ENCODE data around the gene TENT4A. TPM values are rescaled to one million over a fixed set of nuclear protein-coding genes. Genes with fewer than 3 reads are reported as not detected.

TENT4A gene
- total RNA-seq, 1 experiment from 2014 or later = 51.7 TPM

DNA sequence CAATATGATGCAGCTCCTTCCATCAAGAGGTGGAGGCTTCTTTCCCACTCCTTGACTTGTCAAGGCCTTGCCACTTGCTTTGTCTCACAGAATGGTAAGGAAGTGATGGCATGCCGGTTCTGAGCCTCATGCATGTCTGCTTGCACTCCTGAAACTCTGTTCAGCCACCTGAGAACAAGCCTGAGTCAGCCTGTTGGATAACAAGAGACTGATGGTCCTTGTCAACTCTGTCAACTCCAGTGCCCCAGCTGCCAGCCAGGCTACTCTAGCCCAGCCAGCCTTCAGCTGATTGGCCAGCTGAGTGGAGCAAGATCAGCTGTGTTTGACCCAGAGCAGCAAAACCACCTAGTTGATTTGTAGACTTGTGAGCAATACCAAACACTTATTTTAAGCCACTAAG lies 4.4 kb upstream of the TENT4A start:
- BruUV-seq (replicated peaks) = no TSS peak
- no peaks in the 10 kb centered on the region for H3K36me3 ChIP-seq (ENCODE audit: insufficient read depth, low read length, poor library complexity, severe bottlenecking)
- no peak overlapping the region for H3K27ac ChIP-seq (ENCODE audit: low read depth, low read length, poor library complexity, severe bottlenecking)
- TF ChIP-seq, protein P1, sequence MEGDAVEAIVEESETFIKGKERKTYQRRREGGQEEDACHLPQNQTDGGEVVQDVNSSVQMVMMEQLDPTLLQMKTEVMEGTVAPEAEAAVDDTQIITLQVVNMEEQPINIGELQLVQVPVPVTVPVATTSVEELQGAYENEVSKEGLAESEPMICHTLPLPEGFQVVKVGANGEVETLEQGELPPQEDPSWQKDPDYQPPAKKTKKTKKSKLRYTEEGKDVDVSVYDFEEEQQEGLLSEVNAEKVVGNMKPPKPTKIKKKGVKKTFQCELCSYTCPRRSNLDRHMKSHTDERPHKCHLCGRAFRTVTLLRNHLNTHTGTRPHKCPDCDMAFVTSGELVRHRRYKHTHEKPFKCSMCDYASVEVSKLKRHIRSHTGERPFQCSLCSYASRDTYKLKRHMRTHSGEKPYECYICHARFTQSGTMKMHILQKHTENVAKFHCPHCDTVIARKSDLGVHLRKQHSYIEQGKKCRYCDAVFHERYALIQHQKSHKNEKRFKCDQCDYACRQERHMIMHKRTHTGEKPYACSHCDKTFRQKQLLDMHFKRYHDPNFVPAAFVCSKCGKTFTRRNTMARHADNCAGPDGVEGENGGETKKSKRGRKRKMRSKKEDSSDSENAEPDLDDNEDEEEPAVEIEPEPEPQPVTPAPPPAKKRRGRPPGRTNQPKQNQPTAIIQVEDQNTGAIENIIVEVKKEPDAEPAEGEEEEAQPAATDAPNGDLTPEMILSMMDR (conservative IDR thresholded peaks at IDR 0.05; ENCODE audit: low read depth, low read length) = no peak
- no peaks in the 10 kb centered on the region for H3K9me3 ChIP-seq (ENCODE audit: low read depth, low read length, poor library complexity, severe bottlenecking)
- CTCF ChIA-PET = no interaction called here
- intact Hi-C loops (cut with micrococcal nuclease; ENCODE audit: unreplicated experiment) = no loop called here
- no peaks in the 10 kb centered on the region for H3K4me1 ChIP-seq (ENCODE audit: insufficient read depth, low read length, poor library complexity, severe bottlenecking)
- POLR2A ChIA-PET (ENCODE audit: low non-redundant PET) = no interaction called here
- no peak for DNase-seq (ENCODE audit: low spot score)
- no peaks in the 10 kb centered on the region for H3K27me3 ChIP-seq (replicated peaks; ENCODE audit: insufficient read depth, low read depth, low read length, poor library complexity)
- H3K4me3 ChIP-seq (ENCODE audit: low read depth, low read length, poor library complexity, severe bottlenecking) = no peak overlapping the region

DNA sequence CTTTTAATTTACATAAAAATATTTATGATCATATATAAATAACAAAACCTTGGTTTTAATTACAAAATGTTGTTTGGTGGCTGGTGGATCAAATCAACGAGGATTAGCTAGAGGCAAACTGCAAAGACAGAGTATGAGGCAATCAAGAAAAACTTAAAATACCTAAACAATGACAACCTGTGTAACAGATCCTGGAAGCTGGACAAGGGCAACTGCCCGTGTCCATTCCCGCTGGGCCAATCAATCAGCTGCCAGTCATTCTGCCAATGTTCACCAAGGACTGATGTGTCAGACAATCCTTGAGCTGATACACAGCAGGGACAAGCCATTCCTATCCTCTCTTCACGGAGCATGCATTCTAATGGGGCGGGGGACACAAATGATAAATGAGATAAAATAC lies 3.2 kb upstream of the TENT4A start:
- intact Hi-C loops (cut with micrococcal nuclease; ENCODE audit: unreplicated experiment) = no loop called here
- BruUV-seq (replicated peaks) = no TSS peak
- H3K4me3 ChIP-seq (ENCODE audit: low read depth, low read length, poor library complexity, severe bottlenecking) = no peak overlapping the region
- CTCF ChIA-PET = no interaction called here
- H3K36me3 ChIP-seq (ENCODE audit: insufficient read depth, low read length, poor library complexity, severe bottlenecking) = no peaks in the 10 kb centered on the region
- no peaks in the 10 kb centered on the region for H3K9me3 ChIP-seq (ENCODE audit: low read depth, low read length, poor library complexity, severe bottlenecking)
- POLR2A ChIA-PET (ENCODE audit: low non-redundant PET) = no interaction called here
- H3K4me1 ChIP-seq (ENCODE audit: insufficient read depth, low read length, poor library complexity, severe bottlenecking) = peaks cover under 1% of the 10 kb centered on the region
- TF ChIP-seq, protein P1 (conservative IDR thresholded peaks at IDR 0.05; ENCODE audit: low read depth, low read length) = no peak
- no peak for TF ChIP-seq EZH2 (IDR thresholded peaks at IDR 0.05; ENCODE audit: borderline replicate concordance, low read depth, low read length, poor library complexity, severe bottlenecking)
- no peak overlapping the region for H3K27ac ChIP-seq (ENCODE audit: low read depth, low read length, poor library complexity, severe bottlenecking)
- no peak for DNase-seq (ENCODE audit: low spot score)
- no peaks in the 10 kb centered on the region for H3K27me3 ChIP-seq (replicated peaks; ENCODE audit: insufficient read depth, low read depth, low read length, poor library complexity)

DNA sequence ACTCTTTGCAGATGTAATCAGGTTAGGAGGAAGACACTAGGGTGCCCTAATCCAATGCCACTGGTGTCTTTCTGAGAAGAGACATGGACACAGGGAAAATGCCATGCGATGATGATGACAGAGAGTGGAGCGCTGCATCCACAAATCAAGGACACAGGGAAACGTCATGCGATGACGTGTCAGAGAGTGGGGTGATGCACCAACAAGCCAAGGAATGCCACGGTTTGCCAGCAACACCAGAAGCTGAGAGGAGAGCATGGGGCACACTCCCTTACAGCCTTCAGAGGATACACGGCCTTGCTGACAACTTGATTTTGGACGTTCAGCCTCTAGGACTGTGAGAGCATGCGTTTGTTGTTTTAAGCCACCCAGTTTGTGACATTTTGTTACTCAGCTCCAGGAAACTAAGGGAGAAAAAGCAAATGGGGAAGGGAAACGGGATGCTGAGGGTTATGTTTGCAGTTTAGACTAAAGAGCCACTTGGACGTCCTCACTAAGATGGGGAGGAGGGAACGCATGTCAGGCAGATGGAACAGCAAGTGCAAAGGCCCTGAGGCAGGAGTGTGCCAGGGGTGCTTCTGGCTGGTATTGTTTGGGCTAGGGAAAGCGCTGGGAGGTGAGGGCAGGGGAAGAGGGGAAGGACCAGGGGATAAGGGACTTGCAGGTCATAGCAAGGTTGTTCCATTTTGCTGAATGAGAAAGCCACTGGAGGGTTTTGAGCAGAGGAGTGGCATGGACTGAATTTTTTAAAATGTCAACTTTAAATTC lies 2.5 kb upstream of the TENT4A start:
- H3K9me3 ChIP-seq (ENCODE audit: low read depth, low read length, poor library complexity, severe bottlenecking) = no peaks in the 10 kb centered on the region
- H3K36me3 ChIP-seq (ENCODE audit: insufficient read depth, low read length, poor library complexity, severe bottlenecking) = no peaks in the 10 kb centered on the region
- no peak overlapping the region for H3K27ac ChIP-seq (ENCODE audit: low read depth, low read length, poor library complexity, severe bottlenecking)
- no peak for DNase-seq (ENCODE audit: low spot score)
- peaks cover 7% of the 10 kb centered on the region for H3K4me1 ChIP-seq (ENCODE audit: insufficient read depth, low read length, poor library complexity, severe bottlenecking)
- intact Hi-C loops (cut with micrococcal nuclease; ENCODE audit: unreplicated experiment) = no loop called here
- POLR2A ChIA-PET (ENCODE audit: low non-redundant PET) = no interaction called here
- TF ChIP-seq, protein P1 (conservative IDR thresholded peaks at IDR 0.05; ENCODE audit: low read depth, low read length) = no peak
- no peak for TF ChIP-seq EZH2 (IDR thresholded peaks at IDR 0.05; ENCODE audit: borderline replicate concordance, low read depth, low read length, poor library complexity, severe bottlenecking)
- H3K27me3 ChIP-seq (replicated peaks; ENCODE audit: insufficient read depth, low read depth, low read length, poor library complexity) = no peaks in the 10 kb centered on the region
- no TSS peak for BruUV-seq (replicated peaks)
- no peak overlapping the region for H3K4me3 ChIP-seq (ENCODE audit: low read depth, low read length, poor library complexity, severe bottlenecking)
- CTCF ChIA-PET = no interaction called here
